Stimulated activated CD4-positive, alpha-beta T cell treated with anti-CD3 and anti-CD28 coated beads, Interleukin-12 subunit alpha, Interleukin-12 subunit beta, amount 100 ng/mL, for 48 hours (primary cell): ENCODE data around the gene ARPP21.

ENCODE experiments used
- DNase-seq, 3 donors: peaks; one replicate each; pipeline ENCODE4 v3.0.0-alpha.2; 2020; ENCODE audit warnings: low read depth in 2 of 3, low spot score in 1 of 3

The ARPP21 gene

GRCh38 chr3:35733864-35734263 is 94.5 kb downstream of the ARPP21 start:
- DNase-seq: no peak

GRCh38 chr3:35737080-35737479 is 97.8 kb downstream of the ARPP21 start:
- no peak for DNase-seq

- DNase-seq: no peak
Observed at GRCh38 chr3:35737527-35737926, 98.2 kb downstream of the ARPP21 start.

GRCh38 chr3:35737934-35738706 is 98.8 kb downstream of the ARPP21 start:
- no peak for DNase-seq

GRCh38 chr3:35739181-35739809 is 100.0 kb downstream of the ARPP21 start:
- DNase-seq: no peak

- no peak for DNase-seq
Observed at GRCh38 chr3:35739964-35740527, 100.7 kb downstream of the ARPP21 start.

GRCh38 chr3:35743218-35743617 is 103.9 kb downstream of the ARPP21 start:
- no peak for DNase-seq

- DNase-seq: no peak
Observed at GRCh38 chr3:35744419-35744818, 105.1 kb downstream of the ARPP21 start.

- DNase-seq: no peak
Observed at GRCh38 chr3:35745351-35745750, 106.0 kb downstream of the ARPP21 start.

GRCh38 chr3:35745802-35746484 is 106.6 kb downstream of the ARPP21 start:
- no peak for DNase-seq

GRCh38 chr3:35746492-35746891 is 107.2 kb downstream of the ARPP21 start:
- DNase-seq: no peak

GRCh38 chr3:35748144-35748543 is 108.8 kb downstream of the ARPP21 start:
- no peak for DNase-seq

- no peak for DNase-seq
Observed at GRCh38 chr3:35751207-35751606, 111.9 kb downstream of the ARPP21 start.

GRCh38 chr3:35757991-35758757 is 118.8 kb downstream of the ARPP21 start:
- DNase-seq: no peak

- no peak for DNase-seq
Observed at GRCh38 chr3:35760146-35760545, 120.8 kb downstream of the ARPP21 start.

GRCh38 chr3:35761311-35761710 is 122.0 kb downstream of the ARPP21 start:
- no peak for DNase-seq

- no peak for DNase-seq
Observed at GRCh38 chr3:35772381-35773015, 133.2 kb downstream of the ARPP21 start.

GRCh38 chr3:35773417-35773816 is 134.1 kb downstream of the ARPP21 start:
- DNase-seq: no peak

- DNase-seq: no peak
Observed at GRCh38 chr3:35776346-35776745, 137.0 kb downstream of the ARPP21 start.

GRCh38 chr3:35777065-35777464 is 137.7 kb downstream of the ARPP21 start:
- no peak for DNase-seq
